Smooth muscle cell (in vitro differentiated cells): ENCODE results near the gene CAST. TPM values are rescaled to one million over a fixed set of nuclear protein-coding genes. Genes with fewer than 3 reads are reported as not detected.

Experiments
- DNase-seq: peaks from one replicate; lab custom pipeline; 2025; ENCODE audit not compliant: unreplicated experiment; lab: John Stamatoyannopoulos, UW
- H2AFZ ChIP-seq: fragments of 200-600 bp; sonication (generic); 2 replicates; pipeline ENCODE4 v1.6.0; 2016; ENCODE audit warnings: antibody characterized with exemption, low read depth, mild to moderate bottlenecking
- H3F3A ChIP-seq: fragments of 200-600 bp; sonication (generic); 2 replicates; pipeline ENCODE4 v1.6.0; 2017; ENCODE audit warnings: antibody characterized with exemption, low read depth
- H3K27ac ChIP-seq: fragments of 200-600 bp; sonication (generic); 2 replicates; pipeline ENCODE4 v1.5.1; 2016; ENCODE audit warnings: low read depth, mild to moderate bottlenecking
- H3K27me3 ChIP-seq: fragments of 200-600 bp; sonication (generic); 2 replicates; pipeline ENCODE4 v1.6.1; 2016; ENCODE audit warnings: low read depth, mild to moderate bottlenecking
- H3K36me3 ChIP-seq: fragments of 200-600 bp; sonication (generic); 2 replicates; pipeline ENCODE4 v1.5.1; 2016; ENCODE audit warnings: low read depth
- H3K4me1 ChIP-seq: fragments of 200-600 bp; sonication (generic); 2 replicates; pipeline ENCODE4 v1.5.1; 2016; ENCODE audit warnings: low read depth
- H3K4me2 ChIP-seq: fragments of 200-600 bp; sonication (generic); 2 replicates; pipeline ENCODE4 v1.6.0; 2016; ENCODE audit warnings: mild to moderate bottlenecking
- H3K4me3 ChIP-seq: fragments of 200-600 bp; sonication (generic); 2 replicates; pipeline ENCODE4 v1.5.1; 2016; ENCODE audit warnings: mild to moderate bottlenecking
- H3K79me2 ChIP-seq: fragments of 200-600 bp; sonication (generic); 2 replicates; pipeline ENCODE4 v1.6.0; 2016; ENCODE audit warnings: low read depth, mild to moderate bottlenecking
- H3K9ac ChIP-seq: fragments of 200-600 bp; sonication (generic); 2 replicates; pipeline ENCODE4 v1.6.0; 2016; ENCODE audit warnings: low read depth
- H3K9me3 ChIP-seq: fragments of 200-600 bp; sonication (generic); replicated peaks from 2 replicates; pipeline ENCODE4 v1.5.1; 2016; ENCODE audit warnings: low read depth
- H4K20me1 ChIP-seq: fragments of 200-600 bp; sonication (generic); 2 replicates; pipeline ENCODE4 v1.6.0; 2016; ENCODE audit warnings: low read depth
- CTCF ChIP-seq: fragments of 200-600 bp; sonication (generic); IDR thresholded peaks from 2 replicates; pipeline ENCODE4 v1.5.1; 2017; ENCODE audit warnings: borderline replicate concordance, mild to moderate bottlenecking, antibody characterized with exemption; ENCODE audit not compliant: insufficient read depth, poor library complexity, severe bottlenecking
- WGBS: methylation state at CpG from one replicate; pipeline ENCODE4 v1.1.7; 2016; ENCODE audit warnings: low lambda C conversion rate; 5-methylcytosine and 5-hydroxymethylcytosine counted together
- polyA plus RNA-seq: library from polyadenylated mRNA; unstranded; fragments of >200 nt; fragmentation: Nextera tagmentation; extraction: Ambion mirVana; gene quantifications from 2 replicates; pipeline ENCODE4 v1.2.1, GENCODE V29; 2016
- total RNA-seq: library from RNA; depleted of rRNA; stranded (reverse); fragments of >200 nt; gene quantifications from 2 replicates; pipeline ENCODE4 v1.2.3, GENCODE V29; 2014

The CAST gene
- total and polyA plus RNA-seq, 2 experiments from 2014 or later, result 76.2 to 189 TPM

DNA sequence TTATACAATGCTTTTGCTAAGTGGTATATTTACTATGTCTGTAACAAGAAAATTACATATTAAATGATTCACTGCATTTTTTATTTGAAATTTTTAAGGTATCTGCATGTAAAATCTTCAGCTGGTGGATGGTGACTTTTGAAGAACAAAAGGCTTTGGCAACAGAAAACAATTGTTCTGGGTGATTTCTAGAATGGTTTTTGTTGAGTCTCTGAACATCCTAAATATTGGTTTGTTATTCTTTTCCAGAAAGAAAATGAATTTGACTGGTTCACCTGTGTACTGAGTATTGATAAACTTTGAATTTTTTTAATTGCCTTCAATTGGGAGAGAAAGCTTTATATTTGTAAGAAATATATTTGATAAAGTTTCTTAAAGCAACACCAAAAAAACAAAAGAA is 110.4 kb downstream of the CAST start:
- no peaks in the 10 kb centered on the region for H4K20me1 ChIP-seq
- H3K4me3 ChIP-seq, result no peak overlapping the region
- peaks cover 27% of the 10 kb centered on the region for H3K36me3 ChIP-seq
- no peaks in the 10 kb centered on the region for H3K4me1 ChIP-seq
- H3K4me2 ChIP-seq, result no peak overlapping the region
- H3K9me3 ChIP-seq, result no peaks in the 10 kb centered on the region
- H3F3A ChIP-seq, result peaks cover 5% of the 10 kb centered on the region
- no peak for DNase-seq
- H3K27me3 ChIP-seq, result no peaks in the 10 kb centered on the region
- no peak overlapping the region for H3K9ac ChIP-seq
- no peak for TF ChIP-seq CTCF
- no peak overlapping the region for H2AFZ ChIP-seq
- H3K27ac ChIP-seq, result no peak overlapping the region
- H3K79me2 ChIP-seq, result no peaks in the 10 kb centered on the region

- H3K27me3 ChIP-seq, result no peaks in the 10 kb centered on the region
- no peak for DNase-seq
- peaks cover 7% of the 10 kb centered on the region for H3K36me3 ChIP-seq
- no peaks in the 10 kb centered on the region for H3K79me2 ChIP-seq
- H3K9me3 ChIP-seq, result no peaks in the 10 kb centered on the region
- WGBS, result 71% methylated on average over 2 of the region's 2 CpGs
- H3K4me1 ChIP-seq, result no peaks in the 10 kb centered on the region
- H2AFZ ChIP-seq, result no peak overlapping the region
- H3K27ac ChIP-seq, result no peak overlapping the region
- no peak overlapping the region for H3K9ac ChIP-seq
- no peaks in the 10 kb centered on the region for H4K20me1 ChIP-seq
- H3K4me3 ChIP-seq, result no peak overlapping the region
- TF ChIP-seq CTCF, result no peak
- no peak overlapping the region for H3K4me2 ChIP-seq
- H3F3A ChIP-seq, result peaks cover 10% of the 10 kb centered on the region
These were observed 112.9 kb downstream of the CAST start for GRCh38 chr5:96775050-96775449.

GRCh38 chr5:96775689-96776088 is 113.5 kb downstream of the CAST start:
- no peak overlapping the region for H2AFZ ChIP-seq
- peaks cover 4% of the 10 kb centered on the region for H3K4me1 ChIP-seq
- H4K20me1 ChIP-seq, result no peaks in the 10 kb centered on the region
- WGBS, result 85% methylated on average over 11 of the region's 11 CpGs
- no peak for TF ChIP-seq CTCF
- H3K27ac ChIP-seq, result no peak overlapping the region
- peaks cover 15% of the 10 kb centered on the region for H3F3A ChIP-seq
- H3K4me2 ChIP-seq, result no peak overlapping the region
- DNase-seq, result no peak
- no peak overlapping the region for H3K4me3 ChIP-seq
- no peaks in the 10 kb centered on the region for H3K9me3 ChIP-seq
- peaks cover 4% of the 10 kb centered on the region for H3K36me3 ChIP-seq
- no peaks in the 10 kb centered on the region for H3K79me2 ChIP-seq
- no peak overlapping the region for H3K9ac ChIP-seq
- H3K27me3 ChIP-seq, result no peaks in the 10 kb centered on the region

DNA sequence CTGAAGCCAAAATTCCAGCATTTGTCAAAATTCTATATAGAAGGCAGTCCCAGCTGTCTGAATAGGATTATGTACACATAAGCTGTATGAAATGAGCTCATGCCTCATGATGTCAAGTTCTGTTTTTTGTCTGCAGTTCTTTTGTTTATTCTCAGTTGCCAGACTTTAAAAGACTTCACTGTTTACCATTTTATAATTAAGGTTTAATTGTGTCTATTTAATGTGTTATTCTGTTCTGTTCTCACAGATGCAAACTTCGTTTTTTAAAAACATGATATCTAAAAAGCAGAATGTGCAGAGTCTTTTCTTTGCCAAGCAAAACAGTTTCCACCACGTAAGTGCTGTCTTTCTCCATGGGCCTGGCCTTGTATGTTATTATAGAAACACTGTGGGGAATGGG is 114.4 kb downstream of the CAST start:
- H3K27ac ChIP-seq, result no peak overlapping the region
- no peak overlapping the region for H2AFZ ChIP-seq
- H3F3A ChIP-seq, result peaks cover 21% of the 10 kb centered on the region
- H3K4me2 ChIP-seq, result no peak overlapping the region
- no peak for TF ChIP-seq CTCF
- H3K9me3 ChIP-seq, result no peaks in the 10 kb centered on the region
- no peak overlapping the region for H3K9ac ChIP-seq
- H3K36me3 ChIP-seq, result peaks cover 4% of the 10 kb centered on the region
- no peak overlapping the region for H3K4me3 ChIP-seq
- DNase-seq, result no peak
- 58% methylated on average over 2 of the region's 2 CpGs for WGBS
- peaks cover 5% of the 10 kb centered on the region for H3K4me1 ChIP-seq
- H4K20me1 ChIP-seq, result no peaks in the 10 kb centered on the region
- no peaks in the 10 kb centered on the region for H3K79me2 ChIP-seq
- H3K27me3 ChIP-seq, result no peaks in the 10 kb centered on the region
